Neural crest cell (in vitro differentiated cells): ENCODE measurements around the gene CALN1. TPM values are rescaled to one million over a fixed set of nuclear protein-coding genes. Genes with fewer than 3 reads are reported as not detected.

Source experiments
- DNase-seq: peaks from one replicate; pipeline ENCODE4 v3.0.0; 2021; ENCODE audit warnings: low read depth, mixed read lengths, low spot score
- H3K27ac Mint-ChIP-seq: one replicate; pipeline ENCODE4 v1.8.0; 2021; ENCODE audit warnings: mild to moderate bottlenecking, mixed read lengths; ENCODE audit not compliant: unreplicated experiment
- H3K27me3 Mint-ChIP-seq: 2 replicates; pipeline ENCODE4 v1.8.0; 2021; ENCODE audit warnings: low read depth, mild to moderate bottlenecking, mixed read lengths
- H3K36me3 Mint-ChIP-seq: 2 replicates; pipeline ENCODE4 v1.8.0; 2021; ENCODE audit warnings: low read depth, mild to moderate bottlenecking, mixed read lengths
- H3K4me1 Mint-ChIP-seq: 2 replicates; pipeline ENCODE4 v1.8.0; 2021; ENCODE audit warnings: mixed read lengths
- H3K4me3 Mint-ChIP-seq: one replicate; pipeline ENCODE4 v1.8.0; 2021; ENCODE audit warnings: mild to moderate bottlenecking, mixed read lengths
- H3K9me3 Mint-ChIP-seq: 2 replicates; pipeline ENCODE4 v1.8.0; 2021; ENCODE audit warnings: mixed read lengths
- CTCF ChIP-seq: fragments of 200-600 bp; sonication (generic); conservative IDR thresholded peaks from 2 replicates; pipeline ENCODE4 v1.5.0; 2021; ENCODE audit warnings: antibody characterized with exemption, mild to moderate bottlenecking
- total RNA-seq: library from RNA; stranded (reverse); gene quantifications from 2 replicates; pipeline ENCODE4 v1.2.1, GENCODE V29; 2021

The CALN1 gene
- total RNA-seq, 1 donor from 2014 or later, result 0.51 TPM

GRCh38 chr7:71911051-71911450, 501.1 kb downstream of the CALN1 start:
- H3K4me3 Mint-ChIP-seq, result no peak overlapping the region
- H3K9me3 Mint-ChIP-seq, result peaks cover 7% of the 10 kb centered on the region
- H3K4me1 Mint-ChIP-seq, result peaks cover 4% of the 10 kb centered on the region
- H3K36me3 Mint-ChIP-seq, result no peaks in the 10 kb centered on the region
- no peak for DNase-seq
- no peak for TF ChIP-seq CTCF
- no peak overlapping the region for H3K27ac Mint-ChIP-seq
- no peaks in the 10 kb centered on the region for H3K27me3 Mint-ChIP-seq

- no peaks in the 10 kb centered on the region for H3K4me1 Mint-ChIP-seq
- no peak for DNase-seq
- TF ChIP-seq CTCF, result no peak
- H3K27ac Mint-ChIP-seq, result no peak overlapping the region
- no peaks in the 10 kb centered on the region for H3K27me3 Mint-ChIP-seq
- no peak overlapping the region for H3K4me3 Mint-ChIP-seq
- H3K9me3 Mint-ChIP-seq, result peaks cover 12% of the 10 kb centered on the region
- H3K36me3 Mint-ChIP-seq, result no peaks in the 10 kb centered on the region
Measured at GRCh38 chr7:71905821-71906220, 506.3 kb downstream of the CALN1 start.

GRCh38 chr7:71904484-71904883, 507.7 kb downstream of the CALN1 start:
- Mint-ChIP-seq H3K27me3 (no peaks in the 10 kb centered on the region), H3K9me3 (peaks cover 8% of the 10 kb centered on the region), H3K4me1 (no peaks in the 10 kb centered on the region), H3K27ac (no peak overlapping the region), H3K36me3 (no peaks in the 10 kb centered on the region), H3K4me3 (no peak overlapping the region)
- no peak for TF ChIP-seq CTCF
- DNase-seq, result no peak

- Mint-ChIP-seq H3K4me3 (no peak overlapping the region), H3K36me3 (no peaks in the 10 kb centered on the region), H3K27me3 (no peaks in the 10 kb centered on the region), H3K27ac (no peak overlapping the region), H3K4me1 (peaks cover 11% of the 10 kb centered on the region), H3K9me3 (peaks cover 8% of the 10 kb centered on the region)
- TF ChIP-seq CTCF, result no peak
- no peak for DNase-seq
Measured at GRCh38 chr7:71900556-71900955, 511.6 kb downstream of the CALN1 start.

GRCh38 chr7:71896535-71896934, 515.6 kb downstream of the CALN1 start:
- peaks cover 11% of the 10 kb centered on the region for H3K4me1 Mint-ChIP-seq
- peaks cover under 1% of the 10 kb centered on the region for H3K9me3 Mint-ChIP-seq
- H3K27ac Mint-ChIP-seq, result peak overlapping the region; percentile 86
- TF ChIP-seq CTCF, result no peak
- no peak overlapping the region for H3K4me3 Mint-ChIP-seq
- no peak for DNase-seq
- no peaks in the 10 kb centered on the region for H3K36me3 Mint-ChIP-seq
- no peaks in the 10 kb centered on the region for H3K27me3 Mint-ChIP-seq

- H3K4me3 Mint-ChIP-seq, result peak overlapping the region; percentile 47
- peaks cover 18% of the 10 kb centered on the region for H3K4me1 Mint-ChIP-seq
- peaks cover 6% of the 10 kb centered on the region for H3K36me3 Mint-ChIP-seq
- TF ChIP-seq CTCF, result no peak
- H3K9me3 Mint-ChIP-seq, result peaks cover 13% of the 10 kb centered on the region
- no peaks in the 10 kb centered on the region for H3K27me3 Mint-ChIP-seq
- H3K27ac Mint-ChIP-seq, result peak overlapping the region; percentile 91
- peak; percentile 54 for DNase-seq
Measured at GRCh38 chr7:71886046-71886445, 526.1 kb downstream of the CALN1 start.
